GM19043 (cell line): ENCODE measurements around the gene EGFL6.
"Not testable (repeated sequence)": the region's sequence is repeated elsewhere in the genome, so short reads cannot be mapped to it uniquely, and the experiment has no call there.

Experiments
- ATAC-seq: cut with Tn5 transposase; IDR thresholded peaks from one replicate; pipeline ENCODE4 v1.9.1; 2021; ENCODE audit warnings: low read depth; ENCODE audit not compliant: unreplicated experiment

EGFL6 gene

DNA sequence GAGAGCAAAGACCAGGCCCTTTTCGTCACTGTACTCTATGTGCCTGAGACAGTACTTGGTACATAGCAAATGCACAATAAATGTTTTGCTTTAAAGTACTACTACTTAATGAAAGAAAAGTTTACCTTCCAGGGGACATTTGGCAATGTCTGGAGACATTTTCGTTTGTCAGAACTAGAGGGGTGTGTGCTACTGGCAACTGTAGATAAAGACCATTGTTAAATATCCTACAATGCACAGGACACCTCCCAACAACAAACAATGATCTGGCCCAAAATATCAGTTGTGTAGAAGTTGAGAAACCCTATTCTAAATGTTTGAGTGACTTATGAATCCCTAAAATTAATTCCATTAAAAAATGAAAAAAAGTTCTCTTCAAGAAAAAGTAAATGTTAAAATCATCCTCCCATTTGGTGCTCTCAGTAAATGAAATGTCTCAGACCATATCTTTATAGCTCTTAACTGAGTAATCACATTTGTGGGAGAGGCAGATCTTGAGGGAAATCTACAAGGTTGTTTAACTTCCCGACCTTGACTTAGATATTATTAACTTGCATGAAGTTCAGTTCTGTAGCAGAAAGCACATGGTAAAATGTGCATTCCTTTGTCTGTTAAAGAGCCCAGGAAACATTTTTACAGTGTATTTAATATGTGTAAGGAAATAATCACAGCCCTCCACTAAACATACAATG is 18.5 kb downstream of the EGFL6 start:
- ATAC-seq, result no peak

DNA sequence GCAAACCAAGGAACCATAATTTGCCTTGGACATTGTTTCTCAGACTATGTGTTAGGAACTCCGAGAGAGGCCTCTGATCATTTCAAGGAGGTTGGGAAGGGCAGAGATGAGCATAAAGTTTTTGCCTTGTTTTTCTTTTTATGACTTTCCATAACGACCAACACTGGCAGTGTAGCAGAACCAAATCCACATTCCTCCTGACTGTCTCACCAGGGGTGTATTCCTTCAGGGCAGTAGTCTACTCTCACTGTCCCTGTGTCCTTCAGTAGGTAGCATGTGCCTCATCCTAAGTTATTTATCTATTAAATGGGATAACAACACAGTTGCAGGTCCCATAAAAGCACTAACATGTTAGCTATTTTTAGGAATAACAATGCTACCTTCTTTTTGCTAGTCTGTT is 20.8 kb downstream of the EGFL6 start:
- no peak for ATAC-seq

GRCh38 chrX:13590914-13591313 is 21.5 kb downstream of the EGFL6 start:
- no peak for ATAC-seq

DNA sequence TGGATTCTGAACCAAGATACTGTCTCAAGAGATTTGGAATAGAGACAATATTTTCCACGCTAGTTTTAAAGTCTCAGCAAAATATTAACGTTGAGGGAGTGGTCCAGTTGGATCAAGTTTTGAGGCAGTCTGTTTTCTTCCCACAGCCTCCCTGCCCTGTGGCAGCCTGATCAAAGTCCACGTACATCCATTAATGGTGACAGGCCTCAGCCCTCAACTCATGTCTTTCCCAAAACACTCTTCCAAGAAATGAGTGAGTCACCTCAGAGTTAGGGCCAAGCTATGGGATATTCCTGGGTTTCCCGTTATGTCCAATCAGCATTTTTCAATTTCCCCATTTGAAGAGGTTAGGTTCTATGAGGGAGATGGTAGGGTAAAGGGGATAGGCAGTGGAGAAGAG is 28.5 kb downstream of the EGFL6 start:
- no peak for ATAC-seq

DNA sequence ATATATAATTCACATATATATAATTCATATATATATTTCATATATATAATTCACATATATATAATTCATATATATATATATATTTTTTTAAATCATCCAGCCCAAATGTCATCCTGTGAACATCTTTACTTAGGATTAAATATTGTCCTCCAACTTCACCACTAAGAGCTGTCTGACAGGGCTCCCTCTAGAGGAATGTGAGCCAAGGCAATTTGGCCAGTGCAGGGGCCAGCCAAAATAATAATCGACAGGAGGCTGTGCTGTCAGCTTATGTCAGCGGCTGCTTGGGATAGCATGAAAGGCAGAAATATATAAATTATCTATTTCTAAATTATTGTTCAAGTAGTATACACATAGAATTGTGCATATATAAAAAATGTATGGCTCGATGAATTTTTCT is 29.5 kb downstream of the EGFL6 start:
- ATAC-seq, result no peak

GRCh38 chrX:13599491-13599890 is 30.1 kb downstream of the EGFL6 start:
- no peak for ATAC-seq

DNA sequence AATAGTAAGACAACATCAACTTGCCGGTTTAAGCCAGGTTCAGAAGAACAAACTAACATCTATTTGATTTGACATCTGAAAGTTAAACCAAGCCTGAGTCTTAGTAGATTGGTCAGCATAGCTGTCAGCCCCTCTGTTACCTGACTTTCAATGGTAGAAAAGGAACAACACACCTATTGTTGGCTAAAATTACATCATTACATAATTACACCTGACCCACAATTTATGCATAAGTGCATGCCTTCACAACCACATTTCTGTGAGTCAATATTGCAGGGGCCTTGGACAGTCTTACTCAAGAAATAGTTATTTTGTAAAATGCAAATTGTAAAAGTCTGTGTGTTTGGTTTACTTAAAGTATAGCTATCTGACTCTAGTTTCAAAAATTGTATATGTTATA is 36.2 kb downstream of the EGFL6 start:
- ATAC-seq, result no peak

DNA sequence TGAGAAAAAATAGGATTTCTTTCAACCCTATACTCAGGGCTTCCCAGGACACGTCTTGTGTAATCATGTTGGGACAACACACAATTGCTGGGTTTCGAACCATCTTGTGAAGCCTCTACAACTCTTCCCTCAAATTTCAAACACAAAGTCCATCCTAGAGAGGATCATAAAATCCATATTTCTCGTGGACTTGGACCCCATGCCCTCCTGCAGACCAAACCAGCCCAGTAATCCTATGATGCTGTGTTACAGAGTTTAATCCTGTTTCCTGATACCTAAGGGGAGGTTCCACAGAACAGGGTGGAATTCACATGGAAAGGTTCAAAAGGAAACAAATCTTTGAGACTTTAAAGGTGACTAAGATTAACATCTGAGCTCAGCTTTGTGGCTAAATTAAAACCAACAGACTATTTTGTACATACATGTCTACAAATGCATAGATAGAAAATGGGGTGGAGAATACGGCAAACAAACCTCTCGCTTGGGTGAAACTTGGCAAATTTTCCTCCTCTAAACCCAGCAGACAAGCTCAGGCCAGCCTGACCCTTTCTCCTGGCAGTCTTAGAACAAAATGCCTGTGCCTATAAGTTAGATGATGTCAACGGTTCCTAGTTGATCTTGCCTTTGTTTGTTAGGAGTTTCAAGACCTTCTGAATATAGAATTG is 38.1 kb downstream of the EGFL6 start:
- ATAC-seq, result no peak

GRCh38 chrX:13607996-13608365 is 38.6 kb downstream of the EGFL6 start:
- no peak for ATAC-seq

- ATAC-seq, result no peak
Measured at GRCh38 chrX:13614154-13614553, 44.8 kb downstream of the EGFL6 start.

DNA sequence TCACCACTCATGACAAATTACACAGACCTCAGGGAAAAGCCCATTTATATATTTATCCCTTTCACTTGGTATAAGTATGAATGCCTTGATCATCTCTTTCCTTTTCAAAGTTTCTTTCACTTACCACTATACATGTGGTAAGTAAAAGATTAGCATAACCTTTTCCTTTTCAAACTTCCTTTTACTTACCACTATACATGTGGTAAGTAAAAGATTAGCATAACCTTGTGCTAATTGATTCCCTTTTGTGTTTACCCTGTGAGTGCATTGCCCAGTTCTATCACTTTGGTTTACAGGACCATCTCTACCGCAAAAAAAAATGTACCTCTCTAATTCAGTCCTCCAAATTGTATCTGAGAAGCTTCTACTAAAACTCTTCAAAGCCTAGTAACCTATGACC is 50.8 kb downstream of the EGFL6 start:
- no peak for ATAC-seq

DNA sequence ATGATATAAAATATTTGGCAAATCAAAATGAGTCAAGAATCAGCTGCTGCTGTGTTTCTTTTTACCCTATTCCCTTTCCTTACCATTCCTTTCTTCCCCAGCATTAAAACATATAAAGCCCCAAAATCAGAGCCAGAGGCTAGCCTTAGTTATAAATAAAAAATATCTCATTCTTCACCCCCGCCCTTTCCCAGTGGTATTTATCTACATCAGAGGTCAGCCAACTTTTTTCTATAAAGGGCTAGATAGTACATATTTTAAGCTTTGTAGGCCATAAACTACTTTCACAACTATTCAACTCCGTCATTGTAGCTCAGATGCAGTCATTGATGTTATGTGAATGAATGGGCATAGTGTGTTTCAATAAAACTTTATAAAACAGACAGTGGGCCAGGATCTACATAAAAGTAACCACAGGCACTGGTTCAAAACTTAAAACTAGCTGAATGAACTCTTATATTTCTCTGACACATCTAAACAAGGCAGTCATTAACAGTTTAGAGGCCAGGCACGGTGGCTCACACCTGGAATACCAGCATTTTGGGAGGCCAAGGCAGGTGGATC is 53.1 kb downstream of the EGFL6 start:
- ATAC-seq, result no peak

- ATAC-seq, result no peak
Measured at GRCh38 chrX:13627306-13627705, 57.9 kb downstream of the EGFL6 start.

DNA sequence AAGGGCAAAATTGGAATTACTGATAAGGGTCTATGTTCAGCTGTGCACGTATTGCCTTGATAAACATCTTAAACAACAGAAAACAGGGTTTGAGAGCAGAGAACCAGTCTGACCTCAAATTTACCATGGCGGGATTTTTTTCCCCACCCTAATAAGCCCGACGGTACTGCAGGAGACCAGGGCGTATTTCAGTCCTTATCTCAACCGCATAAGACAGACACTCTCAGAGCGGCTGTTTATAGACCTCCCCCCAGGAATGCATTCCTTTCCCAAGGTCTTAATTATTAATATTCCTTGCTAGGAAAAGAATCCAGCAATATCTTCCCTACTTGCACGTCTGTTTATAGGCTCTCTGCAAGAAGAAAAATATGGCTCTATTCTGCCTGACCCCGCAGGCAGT is 67.8 kb downstream of the EGFL6 start:
- ATAC-seq, result not testable (repeated sequence)

DNA sequence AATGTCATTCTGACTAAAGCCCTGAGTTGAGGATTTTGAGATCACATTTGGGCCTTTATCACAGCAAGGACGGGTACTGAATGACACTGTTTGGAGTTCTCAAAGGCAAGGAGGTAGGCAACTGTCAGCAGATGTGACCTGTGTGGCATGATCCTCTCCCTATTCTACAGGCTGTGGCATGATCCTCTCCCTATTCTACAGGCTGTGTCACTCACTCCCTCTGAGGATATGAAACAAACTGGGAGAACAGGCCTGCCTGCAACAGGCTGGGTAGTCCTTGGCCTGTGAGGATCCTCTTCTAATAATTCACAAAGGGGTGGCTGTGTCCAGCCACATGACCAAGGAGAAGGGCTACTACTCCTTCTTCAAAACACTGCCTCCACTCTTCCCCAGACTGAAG is 68.6 kb downstream of the EGFL6 start:
- no peak for ATAC-seq

DNA sequence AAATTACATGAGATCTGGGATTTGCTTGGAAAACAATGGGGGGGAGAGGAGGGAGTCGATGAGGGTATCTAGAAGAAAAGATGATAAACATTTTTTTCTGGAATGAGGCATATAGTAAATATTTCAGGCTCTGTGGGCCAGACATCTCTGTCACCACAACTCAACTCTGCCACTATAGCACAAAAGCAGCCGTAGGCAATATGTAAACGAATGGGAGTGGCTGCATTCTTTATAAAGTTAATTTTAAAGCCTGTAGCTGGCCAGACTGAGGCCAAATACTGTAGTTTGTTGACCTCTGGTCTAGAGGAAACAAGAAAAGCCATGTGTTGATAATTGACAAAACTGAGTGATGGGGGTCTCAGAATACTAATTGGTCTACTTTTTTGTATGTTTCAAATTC is 69.4 kb downstream of the EGFL6 start:
- no peak for ATAC-seq

GRCh38 chrX:13641684-13642083 is 72.3 kb downstream of the EGFL6 start:
- not testable (repeated sequence) for ATAC-seq

GRCh38 chrX:13645464-13646153 is 76.2 kb downstream of the EGFL6 start:
- no peak for ATAC-seq

DNA sequence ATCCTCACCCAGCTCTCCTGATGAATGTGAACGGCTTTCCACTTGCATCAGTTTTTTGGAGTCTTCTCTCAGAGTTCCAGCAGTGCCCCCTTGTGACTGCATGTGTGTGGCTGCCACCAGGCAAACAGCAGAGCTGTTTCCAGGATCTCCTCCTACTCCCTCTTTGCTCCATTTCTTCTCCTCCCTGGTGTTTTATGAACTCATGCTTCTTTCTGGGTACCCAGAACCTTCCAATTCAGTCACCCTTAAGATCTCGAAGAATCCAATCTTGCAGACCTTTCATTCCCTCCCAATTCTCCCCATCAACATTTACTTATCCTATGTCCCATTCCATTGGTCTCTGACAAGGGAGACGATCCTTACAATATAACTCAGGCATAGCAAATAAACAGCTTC is 76.8 kb downstream of the EGFL6 start:
- ATAC-seq, result no peak

GRCh38 chrX:13647709-13648212 is 78.4 kb downstream of the EGFL6 start:
- no peak for ATAC-seq

DNA sequence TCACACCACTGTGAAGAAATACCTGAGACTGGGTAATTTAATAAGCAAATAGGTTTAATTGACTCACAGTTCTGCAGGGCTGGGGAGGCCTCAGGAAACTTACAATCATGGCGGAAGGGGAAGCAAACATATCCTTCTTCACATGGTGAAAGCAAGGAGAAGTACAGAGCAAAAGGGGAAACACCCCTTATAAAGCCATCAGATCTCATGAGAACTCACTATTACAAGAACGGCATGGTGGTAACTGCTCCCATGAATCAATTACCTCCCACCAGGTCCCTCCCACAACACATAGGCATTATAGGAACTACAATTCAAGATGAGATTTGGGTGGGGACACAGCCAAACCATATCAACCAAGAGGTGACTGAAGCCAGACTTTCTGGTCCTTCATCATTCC is 78.9 kb downstream of the EGFL6 start:
- ATAC-seq, result not testable (repeated sequence)
